ENCODE data around the gene SEMA3D.

SEMA3D gene

DNA sequence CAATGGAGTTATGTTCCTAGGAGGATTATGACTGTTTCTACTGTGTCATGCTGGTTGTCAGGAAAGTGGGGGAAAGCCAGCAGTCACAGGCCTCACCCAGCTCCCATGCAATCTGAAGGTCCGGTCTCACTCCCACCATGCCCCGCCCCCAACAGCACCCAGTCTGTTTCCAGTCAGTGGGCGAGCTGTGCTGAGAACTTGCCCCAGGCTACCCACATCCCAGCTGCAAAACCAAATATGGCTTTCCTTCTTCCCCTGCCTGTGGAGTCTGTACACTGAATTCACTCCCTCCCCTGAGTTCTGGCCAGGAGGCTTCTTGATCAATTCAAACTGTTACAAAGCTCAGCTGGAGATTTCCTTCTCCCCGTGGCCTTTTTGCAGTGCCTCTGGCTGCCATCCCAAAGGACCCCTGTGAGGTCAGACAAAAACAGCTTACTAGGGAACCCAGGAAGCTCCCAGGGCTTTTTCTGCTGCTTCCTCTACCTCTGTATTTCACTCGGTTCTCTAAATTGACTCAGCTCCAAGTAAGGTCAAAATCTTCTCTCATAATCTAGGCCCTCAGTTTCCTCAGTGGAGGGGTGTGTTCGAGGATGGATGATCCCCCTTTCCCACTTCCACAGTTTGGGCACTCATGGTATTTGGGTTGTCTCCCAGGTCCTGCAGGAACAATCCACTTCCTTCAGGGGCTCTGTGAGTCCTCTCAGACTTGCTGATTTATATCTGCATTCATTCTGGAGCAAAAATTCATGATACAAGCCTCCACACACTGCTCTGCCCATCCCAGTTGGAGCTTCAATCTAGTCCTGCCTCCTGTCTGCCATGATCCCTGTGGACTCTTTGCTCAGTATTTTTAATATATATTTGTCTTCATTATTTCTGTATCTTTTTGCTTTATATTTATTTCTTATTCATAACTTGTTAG is 205.5 kb downstream of the SEMA3D start:
- FAIRE-seq: no peak

- FAIRE-seq: no peak
Measured at GRCh38 chr7:84975586-84976185, 211.2 kb downstream of the SEMA3D start.

- FAIRE-seq: no peak
Measured at GRCh38 chr7:84971360-84971759, 215.5 kb downstream of the SEMA3D start.

GRCh38 chr7:84970670-84971069 is 216.2 kb downstream of the SEMA3D start:
- FAIRE-seq: no peak

- no peak for FAIRE-seq
Measured at GRCh38 chr7:84953234-84953633, 233.6 kb downstream of the SEMA3D start.

DNA sequence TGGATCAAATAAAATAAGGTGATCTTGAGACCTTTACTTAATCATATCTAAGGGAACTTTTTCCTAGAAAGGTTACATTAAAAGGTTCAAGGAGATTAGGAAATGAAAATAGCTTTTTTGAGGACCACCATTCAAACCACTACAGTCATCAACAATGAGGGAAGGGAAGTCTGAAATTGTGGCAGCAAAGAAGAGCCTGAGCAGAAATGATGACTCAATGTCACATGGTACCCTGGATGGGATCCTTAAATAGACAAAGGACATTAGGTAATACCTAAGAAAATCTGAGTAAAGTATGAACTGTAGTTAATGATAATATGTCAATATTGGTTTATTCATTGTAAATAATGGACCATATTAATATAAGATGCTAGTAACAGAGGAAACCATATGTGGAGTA is 236.0 kb downstream of the SEMA3D start:
- FAIRE-seq: no peak

GRCh38 chr7:84949501-84949900 is 237.4 kb downstream of the SEMA3D start:
- FAIRE-seq: no peak

GRCh38 chr7:84949067-84949466 is 237.8 kb downstream of the SEMA3D start:
- no peak for FAIRE-seq

- peak; percentile 74 for FAIRE-seq
Measured at GRCh38 chr7:84948634-84949033, 238.2 kb downstream of the SEMA3D start.

DNA sequence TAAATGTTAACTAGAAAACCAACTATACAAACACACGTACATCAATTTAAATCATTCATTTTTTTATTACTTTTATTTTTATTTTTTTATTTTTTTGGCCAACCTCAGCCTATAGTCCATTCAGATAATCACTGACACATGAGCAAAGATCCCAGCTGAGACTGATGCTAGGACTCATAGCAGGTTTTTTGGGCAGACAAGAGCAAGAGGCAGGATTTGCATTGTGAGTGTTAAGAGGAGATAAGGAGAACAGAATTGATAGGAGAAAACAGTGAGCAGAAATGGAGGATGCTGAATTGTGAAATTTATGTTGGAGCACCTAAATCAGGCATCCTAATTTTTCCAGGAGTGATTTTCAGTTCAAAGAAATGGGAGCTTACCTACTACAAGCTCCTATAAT is 240.3 kb downstream of the SEMA3D start:
- no peak for FAIRE-seq
